Right renal cortex interstitium (tissue), 3 donors: Measurements from ENCODE around the gene UBLCP1. TPM values are rescaled to one million over a fixed set of nuclear protein-coding genes. Genes with fewer than 3 reads are reported as not detected.

ENCODE experiments used
- polyA plus RNA-seq, 3 donors: library from polyadenylated mRNA; unstranded; fragments of 120-200 nt; gene quantifications; one replicate each; pipeline ENCODE4 v1.2.1, GENCODE V29; 2013; ENCODE audit not compliant: insufficient read length in 3 of 3

UBLCP1 gene
- polyA plus RNA-seq, 3 donors, result 43.8 to 47.1 (median 45.4) TPM

Other genes starting within 250 kb of the UBLCP1 start
- gene EBF1, start 163.4 kb upstream of the UBLCP1 start, polyA plus RNA-seq, result 10 to 100 TPM; 17.1 to 22.7 (median 20.9) TPM
- gene RNF145, start 53.7 kb upstream of the UBLCP1 start, polyA plus RNA-seq, result 100 to 1,000 TPM; 107 to 126 (median 118) TPM
- gene IL12B, start 67.2 kb downstream of the UBLCP1 start, polyA plus RNA-seq, result under 1 TPM in 2 of 3 donors, not detected in 1; 0.06 to 0.11 TPM